DND-41 (cell line): ENCODE results near the gene HUNK.

ENCODE experiments used
- CTCF ChIP-seq: IDR thresholded peaks from 2 replicates; pipeline ENCODE4 v1.5.1; 2012; ENCODE audit warnings: borderline replicate concordance, low read length, moderate library complexity, mild to moderate bottlenecking; ENCODE audit not compliant: poor library complexity, severe bottlenecking; ENCODE audit errors: extremely low read depth
- EZH2 ChIP-seq: IDR thresholded peaks from 3 replicates; pipeline ENCODE4 v1.6.1; 2012; ENCODE audit warnings: borderline replicate concordance, low read depth, mild to moderate bottlenecking, moderate library complexity, low read length, inconsistent platforms; ENCODE audit not compliant: severe bottlenecking

DNA sequence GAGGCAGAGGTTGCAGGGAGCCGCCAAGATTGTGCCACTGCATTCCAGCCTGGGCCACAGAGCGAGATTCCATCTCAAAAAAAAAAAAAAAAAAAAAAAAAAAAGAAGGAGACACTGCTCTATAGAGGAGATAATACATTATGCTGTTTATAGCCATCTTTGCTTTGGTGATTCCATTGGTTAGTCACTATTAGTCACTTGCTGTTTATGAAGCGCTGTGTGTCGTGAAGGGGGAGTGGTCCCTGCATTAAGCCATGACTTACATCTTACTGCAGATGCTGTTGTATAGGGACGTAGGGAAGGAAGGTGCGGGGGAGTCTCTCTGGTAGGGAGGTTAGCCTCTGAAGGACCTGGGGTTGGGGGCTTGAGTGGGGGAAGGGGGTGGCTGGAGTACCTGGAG is 48.3 kb downstream of the HUNK start:
- no peak for TF ChIP-seq CTCF
- no peak for TF ChIP-seq EZH2
